CD4-positive, alpha-beta T cell treated with Interleukin-6 for 4 hours (primary cell): ENCODE data around the gene GZMM.
A peak's percentile ranks its signal among the peaks of the same experiment; 100 is the strongest.

ENCODE experiments used
- DNase-seq: peaks from one replicate; pipeline ENCODE4 v3.0.0-alpha.2; 2020; ENCODE audit warnings: mixed read lengths

GZMM gene

GRCh38 chr19:567296-567900 lies 23.5 kb downstream of the GZMM start:
- DNase-seq = no peak

DNA sequence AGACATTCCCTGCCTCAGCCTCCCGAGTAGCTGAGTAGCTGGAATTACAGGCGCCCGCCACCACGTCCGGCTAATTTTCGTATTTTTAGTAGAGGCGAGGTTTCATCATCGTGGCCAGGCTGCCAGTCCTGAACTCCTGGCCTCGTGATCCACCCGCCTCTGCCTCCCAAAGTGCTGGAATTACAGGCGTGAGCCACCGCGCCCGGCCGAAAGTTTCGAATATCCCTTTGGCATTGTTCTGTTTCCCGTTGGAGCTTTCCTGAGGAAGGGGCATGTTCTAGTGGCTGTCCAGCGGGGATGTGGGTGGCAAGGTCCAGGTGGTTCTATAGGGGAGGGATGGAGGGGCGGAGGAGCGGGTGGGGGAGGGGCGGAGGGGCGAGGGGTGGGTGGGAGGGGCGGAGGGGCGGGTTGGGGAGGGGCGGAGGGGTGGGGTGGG lies 26.4 kb downstream of the GZMM start:
- no peak for DNase-seq

DNA sequence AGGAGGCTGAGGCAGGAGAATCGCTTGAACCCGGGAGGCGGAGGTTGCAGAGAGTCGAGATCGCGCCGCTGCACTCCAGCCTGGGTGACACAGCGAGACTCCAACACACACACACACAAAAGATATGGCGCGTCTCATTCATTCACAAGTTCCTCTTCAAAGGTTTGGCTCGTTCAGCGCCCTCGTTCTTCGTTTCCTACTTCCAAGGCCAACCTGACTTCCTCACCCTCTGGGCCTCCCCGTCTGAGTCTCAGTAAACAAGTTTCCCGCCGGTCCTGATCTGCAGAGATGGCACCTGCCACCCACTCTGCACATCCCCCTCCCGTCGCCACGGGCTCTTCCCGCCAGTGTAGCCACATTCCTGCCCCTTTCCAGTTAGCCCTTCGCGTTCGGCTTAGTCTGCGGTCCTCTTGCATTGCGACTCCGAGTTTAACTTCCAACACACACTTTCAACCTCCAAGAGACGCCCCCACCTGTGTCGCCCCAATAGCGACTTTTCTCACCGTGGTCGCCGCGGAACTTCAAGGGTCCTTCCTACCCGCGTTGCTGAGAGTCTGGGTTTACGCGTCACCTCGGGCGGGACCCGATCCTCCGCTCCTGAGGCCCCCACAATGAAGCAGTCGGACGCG lies 27.2 kb downstream of the GZMM start:
- DNase-seq = peak; percentile 66

DNA sequence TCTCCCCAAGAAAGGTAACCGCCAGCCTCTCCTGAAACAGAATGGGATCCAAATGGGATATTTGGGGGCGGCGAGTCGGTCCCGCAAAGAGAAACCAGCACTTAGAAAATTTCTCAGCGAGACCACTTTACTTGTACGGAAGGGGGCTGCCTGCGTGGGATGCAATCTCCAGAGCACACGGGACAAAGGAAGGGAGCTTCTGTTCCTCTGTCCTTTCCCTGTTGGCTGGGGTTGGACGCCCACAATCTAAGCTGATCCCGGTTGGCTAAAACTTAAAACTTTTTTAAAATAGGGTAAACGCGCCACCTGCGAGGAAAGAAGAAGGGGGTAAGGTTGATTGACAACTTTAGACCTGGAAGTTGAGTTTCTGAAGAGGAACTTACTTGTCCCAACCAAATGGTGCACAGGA lies 27.7 kb downstream of the GZMM start:
- peak; percentile 20 for DNase-seq

- DNase-seq = peak; percentile 98
Measured at GRCh38 chr19:572140-572742, 28.4 kb downstream of the GZMM start, which contains the start of gene BSG. BSG (plus strand) TSS chr19:572596; CDS start chr19:572635, 39 bp downstream.

- no peak for DNase-seq
Measured at GRCh38 chr19:572743-573518, 29.1 kb downstream of the GZMM start.

- DNase-seq = no peak
Measured at GRCh38 chr19:573519-573825, 29.6 kb downstream of the GZMM start.

DNA sequence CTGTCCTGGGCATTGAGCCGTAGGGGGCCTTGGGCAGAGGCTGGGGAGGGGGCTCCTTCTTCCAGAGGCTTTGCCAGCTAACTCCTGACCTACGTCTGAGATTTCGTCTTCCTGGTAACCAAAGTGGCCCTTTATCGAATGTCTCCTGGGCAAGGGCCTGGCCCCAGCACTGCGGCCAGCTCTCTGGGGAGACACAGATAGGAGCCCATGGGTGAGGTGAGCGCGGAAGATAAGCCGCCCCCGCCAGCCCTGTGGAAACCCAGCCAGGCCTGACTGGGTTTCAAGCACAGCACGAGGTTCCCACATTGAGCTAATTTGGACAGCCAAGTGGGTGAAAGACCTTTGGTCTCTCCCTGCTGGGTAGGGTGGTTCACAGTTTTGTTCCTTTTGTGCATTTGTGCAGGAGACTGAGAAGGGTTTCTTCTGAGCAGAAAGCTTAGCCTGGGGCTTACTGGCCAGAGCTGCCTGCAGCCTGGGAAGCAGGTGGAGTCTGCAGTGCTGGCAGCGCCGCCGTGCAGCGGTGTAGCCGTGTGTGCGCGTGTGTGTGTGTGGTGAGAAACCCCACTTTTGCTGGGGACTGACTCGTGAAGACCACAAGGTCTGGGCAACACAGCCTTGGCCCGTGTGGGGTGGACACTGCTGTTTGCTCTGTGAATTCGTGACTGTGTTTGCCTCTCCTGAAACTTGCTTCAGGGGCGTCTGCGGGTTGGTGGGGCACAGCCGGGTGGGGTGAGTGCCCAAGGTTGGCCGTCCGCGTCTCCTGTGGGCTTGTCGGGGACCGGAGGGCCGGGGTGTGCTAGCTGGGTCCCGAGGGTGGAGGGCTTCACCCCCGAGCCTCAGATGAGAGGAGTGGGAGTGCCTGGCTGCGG lies 31.0 kb downstream of the GZMM start:
- DNase-seq = no peak

- no peak for DNase-seq
Measured at GRCh38 chr19:575527-576506, 32.0 kb downstream of the GZMM start.

GRCh38 chr19:576768-577438 lies 33.0 kb downstream of the GZMM start:
- no peak for DNase-seq

GRCh38 chr19:577439-578392 lies 33.9 kb downstream of the GZMM start:
- no peak for DNase-seq

DNA sequence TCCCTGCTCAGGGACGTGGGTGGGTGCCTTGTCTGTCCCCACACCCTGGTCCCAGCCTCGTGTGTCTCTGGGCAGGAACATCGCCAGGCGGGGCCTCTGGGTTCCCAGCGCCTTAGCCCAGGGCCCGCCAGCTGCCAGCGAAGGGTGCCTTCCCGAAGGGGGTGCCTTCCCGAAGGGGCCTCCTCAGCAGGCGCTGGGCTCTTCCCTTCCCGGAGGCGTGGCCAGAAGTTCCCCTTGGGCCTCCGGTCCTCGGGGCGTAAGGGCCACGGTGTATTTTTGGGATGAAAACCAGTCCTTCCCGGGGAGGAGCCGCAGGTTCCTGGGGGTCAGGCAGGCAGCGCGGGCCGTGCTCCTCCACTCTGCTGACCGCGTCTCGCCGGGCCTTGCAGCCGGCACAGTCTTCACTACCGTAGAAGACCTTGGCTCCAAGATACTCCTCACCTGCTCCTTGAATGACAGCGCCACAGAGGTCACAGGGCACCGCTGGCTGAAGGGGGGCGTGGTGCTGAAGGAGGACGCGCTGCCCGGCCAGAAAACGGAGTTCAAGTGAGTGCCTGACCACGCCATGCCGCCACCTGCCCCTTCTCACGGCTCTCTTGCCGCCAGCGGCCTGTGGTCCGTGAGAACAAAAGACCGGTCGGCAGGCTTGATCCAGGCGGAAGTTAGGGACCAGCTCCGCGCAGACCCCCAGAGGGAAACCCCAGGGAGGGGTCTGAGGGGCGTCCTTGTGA lies 35.4 kb downstream of the GZMM start:
- no peak for DNase-seq

DNA sequence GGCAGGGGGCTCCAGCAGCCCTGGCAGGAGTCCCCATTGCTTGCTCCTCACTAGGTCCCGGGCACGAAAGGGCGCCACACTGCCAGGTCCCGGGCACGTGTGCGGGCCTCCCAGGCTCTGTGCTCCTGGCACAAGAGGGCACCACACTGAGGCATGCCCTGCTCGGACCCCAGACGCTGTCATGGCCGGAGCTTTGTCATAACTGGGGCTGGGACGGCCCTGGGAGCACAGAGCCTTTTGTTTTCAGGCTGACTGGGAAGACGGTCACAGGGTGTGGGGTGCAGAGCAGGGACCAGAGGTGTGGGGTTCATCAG lies 35.9 kb downstream of the GZMM start:
- DNase-seq = no peak

- DNase-seq = no peak
Measured at GRCh38 chr19:580274-580835, 36.5 kb downstream of the GZMM start.

GRCh38 chr19:581399-582111 lies 37.7 kb downstream of the GZMM start:
- no peak for DNase-seq

DNA sequence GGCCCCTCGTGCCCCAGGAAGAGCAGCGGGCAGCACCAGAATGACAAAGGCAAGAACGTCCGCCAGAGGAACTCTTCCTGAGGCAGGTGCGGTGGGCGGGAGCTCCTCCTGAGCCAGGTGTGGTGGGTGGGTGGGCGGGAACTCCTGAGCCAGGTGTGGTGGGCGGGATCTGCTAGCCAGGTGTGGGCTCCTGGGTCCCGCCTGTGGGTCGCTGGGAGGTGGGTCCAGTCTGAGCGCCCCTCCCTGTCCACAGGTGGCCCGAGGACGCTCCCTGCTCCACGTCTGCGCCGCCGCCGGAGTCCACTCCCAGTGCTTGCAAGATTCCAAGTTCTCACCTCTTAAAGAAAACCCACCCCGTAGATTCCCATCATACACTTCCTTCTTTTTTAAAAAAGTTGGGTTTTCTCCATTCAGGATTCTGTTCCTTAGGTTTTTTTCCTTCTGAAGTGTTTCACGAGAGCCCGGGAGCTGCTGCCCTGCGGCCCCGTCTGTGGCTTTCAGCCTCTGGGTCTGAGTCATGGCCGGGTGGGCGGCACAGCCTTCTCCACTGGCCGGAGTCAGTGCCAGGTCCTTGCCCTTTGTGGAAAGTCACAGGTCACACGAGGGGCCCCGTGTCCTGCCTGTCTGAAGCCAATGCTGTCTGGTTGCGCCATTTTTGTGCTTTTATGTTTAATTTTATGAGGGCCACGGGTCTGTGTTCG lies 38.8 kb downstream of the GZMM start:
- no peak for DNase-seq

GRCh38 chr19:583198-583967 lies 39.5 kb downstream of the GZMM start:
- DNase-seq = no peak
